H1 (cell line): ENCODE measurements around the gene TSC22D4. TPM values are rescaled to one million over a fixed set of nuclear protein-coding genes. Genes with fewer than 3 reads are reported as not detected.

Source experiments
- EZH2 ChIP-seq: fragments of 200-600 bp; sonication (generic); IDR thresholded peaks from 2 replicates; pipeline ENCODE4 v1.7.1; 2012; ENCODE audit warnings: low read depth, mild to moderate bottlenecking, moderate library complexity, low read length, inconsistent platforms; ENCODE audit not compliant: severe bottlenecking
- GABPA ChIP-seq: IDR thresholded peaks from 2 replicates; pipeline ENCODE4 v1.6.1; 2011; ENCODE audit warnings: mild to moderate bottlenecking, low read length, moderate library complexity, borderline replicate concordance; ENCODE audit not compliant: insufficient read depth
- POU5F1 ChIP-seq: IDR thresholded peaks from 2 replicates; pipeline ENCODE4 v1.6.1; 2011; ENCODE audit warnings: low read depth, mild to moderate bottlenecking, low read length, moderate library complexity
- SAP30 ChIP-seq: fragments of 300-600 bp; sonication (generic); IDR thresholded peaks from 2 replicates; pipeline ENCODE4 v1.7.1; 2012; ENCODE audit warnings: low read length, moderate library complexity, mild to moderate bottlenecking, inconsistent platforms; ENCODE audit not compliant: insufficient read depth, insufficient replicate concordance
- YY1 ChIP-seq: IDR thresholded peaks from 2 replicates; pipeline ENCODE4 v1.6.1; 2011; ENCODE audit warnings: low read depth, mild to moderate bottlenecking, low read length
- polyA plus RNA-seq, 7 experiments: library from polyadenylated mRNA; depleted of rRNA in 3 of 7; stranded (reverse) in 5 of 7; unstranded in 2 of 7; fragments of >200 nt in 5 of 7; fragments of 200-250 nt in 2 of 7; gene quantifications; 1 replicate in 5 of 7; 2 replicates in 1 of 7; 4 replicates in 1 of 7; pipeline versions ENCODE4 v1.2.1 to v1.2.3, GENCODE V29; 2011 to 2013; ENCODE audit warnings: missing spikeins in 2 of 7, mixed read lengths in 2 of 7
- total RNA-seq: library from RNA; stranded (reverse); fragmentation: NEBNext Ultra II Directional; extraction: Animal tissue kit (Norgen Biotek cat#: 25700); gene quantifications from 2 replicates; pipeline ENCODE4 v1.2.1, GENCODE V29; 2021
- TF ChIP-seq, protein P1 (sequence below): fragments of 300-600 bp; sonication (generic); IDR thresholded peaks from 2 replicates; pipeline ENCODE4 v1.7.1; 2012; ENCODE audit warnings: low read length, moderate library complexity, mild to moderate bottlenecking, inconsistent platforms; ENCODE audit not compliant: insufficient replicate concordance
- TF ChIP-seq, protein P2 (sequence below): IDR thresholded peaks from 2 replicates; pipeline ENCODE4 v1.6.1; 2012; ENCODE audit warnings: low read length, inconsistent platforms

The TSC22D4 gene
- total and polyA plus RNA-seq, 2 of the 8 experiments (the other 6 are each of a cell fraction or from before 2014, with no cell fraction given): 13.2 to 20.3 TPM

DNA sequence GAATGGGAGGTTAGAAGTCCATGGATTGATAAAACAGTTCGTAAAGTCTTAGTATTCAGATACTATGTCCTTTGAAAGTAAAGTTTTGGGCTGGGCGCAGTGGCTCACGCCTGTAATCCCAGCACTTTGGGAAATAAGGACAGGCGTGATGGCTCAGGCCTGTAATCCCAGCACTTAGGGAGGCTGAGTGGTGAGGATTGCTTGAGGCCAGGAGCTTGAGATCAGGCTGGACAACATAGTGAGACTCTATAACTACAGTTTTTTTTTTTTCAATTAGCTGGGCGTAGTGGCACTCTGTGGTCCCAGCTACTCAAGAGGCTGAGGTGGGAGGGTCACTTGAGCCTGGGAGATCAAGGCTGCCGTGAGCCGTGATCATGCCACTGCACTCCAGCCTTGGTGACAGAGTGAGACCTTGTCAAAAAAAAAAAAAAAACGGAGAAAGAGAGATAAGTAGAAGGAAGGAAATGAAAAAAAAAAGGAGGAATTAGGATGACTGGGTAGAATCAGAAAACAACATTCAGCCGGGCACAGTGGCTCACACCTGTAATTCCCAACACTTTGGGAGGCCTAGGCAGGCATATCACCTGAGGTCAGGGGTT lies 34.3 kb upstream of the TSC22D4 start (continued):
- TF ChIP-seq, protein P1, sequence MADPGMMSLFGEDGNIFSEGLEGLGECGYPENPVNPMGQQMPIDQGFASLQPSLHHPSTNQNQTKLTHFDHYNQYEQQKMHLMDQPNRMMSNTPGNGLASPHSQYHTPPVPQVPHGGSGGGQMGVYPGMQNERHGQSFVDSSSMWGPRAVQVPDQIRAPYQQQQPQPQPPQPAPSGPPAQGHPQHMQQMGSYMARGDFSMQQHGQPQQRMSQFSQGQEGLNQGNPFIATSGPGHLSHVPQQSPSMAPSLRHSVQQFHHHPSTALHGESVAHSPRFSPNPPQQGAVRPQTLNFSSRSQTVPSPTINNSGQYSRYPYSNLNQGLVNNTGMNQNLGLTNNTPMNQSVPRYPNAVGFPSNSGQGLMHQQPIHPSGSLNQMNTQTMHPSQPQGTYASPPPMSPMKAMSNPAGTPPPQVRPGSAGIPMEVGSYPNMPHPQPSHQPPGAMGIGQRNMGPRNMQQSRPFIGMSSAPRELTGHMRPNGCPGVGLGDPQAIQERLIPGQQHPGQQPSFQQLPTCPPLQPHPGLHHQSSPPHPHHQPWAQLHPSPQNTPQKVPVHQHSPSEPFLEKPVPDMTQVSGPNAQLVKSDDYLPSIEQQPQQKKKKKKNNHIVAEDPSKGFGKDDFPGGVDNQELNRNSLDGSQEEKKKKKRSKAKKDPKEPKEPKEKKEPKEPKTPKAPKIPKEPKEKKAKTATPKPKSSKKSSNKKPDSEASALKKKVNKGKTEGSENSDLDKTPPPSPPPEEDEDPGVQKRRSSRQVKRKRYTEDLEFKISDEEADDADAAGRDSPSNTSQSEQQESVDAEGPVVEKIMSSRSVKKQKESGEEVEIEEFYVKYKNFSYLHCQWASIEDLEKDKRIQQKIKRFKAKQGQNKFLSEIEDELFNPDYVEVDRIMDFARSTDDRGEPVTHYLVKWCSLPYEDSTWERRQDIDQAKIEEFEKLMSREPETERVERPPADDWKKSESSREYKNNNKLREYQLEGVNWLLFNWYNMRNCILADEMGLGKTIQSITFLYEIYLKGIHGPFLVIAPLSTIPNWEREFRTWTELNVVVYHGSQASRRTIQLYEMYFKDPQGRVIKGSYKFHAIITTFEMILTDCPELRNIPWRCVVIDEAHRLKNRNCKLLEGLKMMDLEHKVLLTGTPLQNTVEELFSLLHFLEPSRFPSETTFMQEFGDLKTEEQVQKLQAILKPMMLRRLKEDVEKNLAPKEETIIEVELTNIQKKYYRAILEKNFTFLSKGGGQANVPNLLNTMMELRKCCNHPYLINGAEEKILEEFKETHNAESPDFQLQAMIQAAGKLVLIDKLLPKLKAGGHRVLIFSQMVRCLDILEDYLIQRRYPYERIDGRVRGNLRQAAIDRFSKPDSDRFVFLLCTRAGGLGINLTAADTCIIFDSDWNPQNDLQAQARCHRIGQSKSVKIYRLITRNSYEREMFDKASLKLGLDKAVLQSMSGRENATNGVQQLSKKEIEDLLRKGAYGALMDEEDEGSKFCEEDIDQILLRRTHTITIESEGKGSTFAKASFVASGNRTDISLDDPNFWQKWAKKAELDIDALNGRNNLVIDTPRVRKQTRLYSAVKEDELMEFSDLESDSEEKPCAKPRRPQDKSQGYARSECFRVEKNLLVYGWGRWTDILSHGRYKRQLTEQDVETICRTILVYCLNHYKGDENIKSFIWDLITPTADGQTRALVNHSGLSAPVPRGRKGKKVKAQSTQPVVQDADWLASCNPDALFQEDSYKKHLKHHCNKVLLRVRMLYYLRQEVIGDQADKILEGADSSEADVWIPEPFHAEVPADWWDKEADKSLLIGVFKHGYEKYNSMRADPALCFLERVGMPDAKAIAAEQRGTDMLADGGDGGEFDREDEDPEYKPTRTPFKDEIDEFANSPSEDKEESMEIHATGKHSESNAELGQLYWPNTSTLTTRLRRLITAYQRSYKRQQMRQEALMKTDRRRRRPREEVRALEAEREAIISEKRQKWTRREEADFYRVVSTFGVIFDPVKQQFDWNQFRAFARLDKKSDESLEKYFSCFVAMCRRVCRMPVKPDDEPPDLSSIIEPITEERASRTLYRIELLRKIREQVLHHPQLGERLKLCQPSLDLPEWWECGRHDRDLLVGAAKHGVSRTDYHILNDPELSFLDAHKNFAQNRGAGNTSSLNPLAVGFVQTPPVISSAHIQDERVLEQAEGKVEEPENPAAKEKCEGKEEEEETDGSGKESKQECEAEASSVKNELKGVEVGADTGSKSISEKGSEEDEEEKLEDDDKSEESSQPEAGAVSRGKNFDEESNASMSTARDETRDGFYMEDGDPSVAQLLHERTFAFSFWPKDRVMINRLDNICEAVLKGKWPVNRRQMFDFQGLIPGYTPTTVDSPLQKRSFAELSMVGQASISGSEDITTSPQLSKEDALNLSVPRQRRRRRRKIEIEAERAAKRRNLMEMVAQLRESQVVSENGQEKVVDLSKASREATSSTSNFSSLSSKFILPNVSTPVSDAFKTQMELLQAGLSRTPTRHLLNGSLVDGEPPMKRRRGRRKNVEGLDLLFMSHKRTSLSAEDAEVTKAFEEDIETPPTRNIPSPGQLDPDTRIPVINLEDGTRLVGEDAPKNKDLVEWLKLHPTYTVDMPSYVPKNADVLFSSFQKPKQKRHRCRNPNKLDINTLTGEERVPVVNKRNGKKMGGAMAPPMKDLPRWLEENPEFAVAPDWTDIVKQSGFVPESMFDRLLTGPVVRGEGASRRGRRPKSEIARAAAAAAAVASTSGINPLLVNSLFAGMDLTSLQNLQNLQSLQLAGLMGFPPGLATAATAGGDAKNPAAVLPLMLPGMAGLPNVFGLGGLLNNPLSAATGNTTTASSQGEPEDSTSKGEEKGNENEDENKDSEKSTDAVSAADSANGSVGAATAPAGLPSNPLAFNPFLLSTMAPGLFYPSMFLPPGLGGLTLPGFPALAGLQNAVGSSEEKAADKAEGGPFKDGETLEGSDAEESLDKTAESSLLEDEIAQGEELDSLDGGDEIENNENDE: no peak
- TF ChIP-seq POU5F1 (no peak), SAP30 (no peak), EZH2 (no peak), YY1 (no peak), GABPA (no peak)
- TF ChIP-seq, protein P2, sequence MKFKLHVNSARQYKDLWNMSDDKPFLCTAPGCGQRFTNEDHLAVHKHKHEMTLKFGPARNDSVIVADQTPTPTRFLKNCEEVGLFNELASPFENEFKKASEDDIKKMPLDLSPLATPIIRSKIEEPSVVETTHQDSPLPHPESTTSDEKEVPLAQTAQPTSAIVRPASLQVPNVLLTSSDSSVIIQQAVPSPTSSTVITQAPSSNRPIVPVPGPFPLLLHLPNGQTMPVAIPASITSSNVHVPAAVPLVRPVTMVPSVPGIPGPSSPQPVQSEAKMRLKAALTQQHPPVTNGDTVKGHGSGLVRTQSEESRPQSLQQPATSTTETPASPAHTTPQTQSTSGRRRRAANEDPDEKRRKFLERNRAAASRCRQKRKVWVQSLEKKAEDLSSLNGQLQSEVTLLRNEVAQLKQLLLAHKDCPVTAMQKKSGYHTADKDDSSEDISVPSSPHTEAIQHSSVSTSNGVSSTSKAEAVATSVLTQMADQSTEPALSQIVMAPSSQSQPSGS: no peak
